Left ventricle myocardium superior (tissue), 1 donor: Measurements from ENCODE around the gene COTL1. TPM values are rescaled to one million over a fixed set of nuclear protein-coding genes. Genes with fewer than 3 reads are reported as not detected.
"Not testable (repeated sequence)": the region's sequence is repeated elsewhere in the genome, so short reads cannot be mapped to it uniquely, and the experiment has no call there.

Experiments used
- ATAC-seq: fragments of 200-7000 bp; cut with Tn5 transposase; one replicate; pipeline ENCODE4 v1.9.1; 2020; ENCODE audit warnings: mild to moderate bottlenecking, moderate library complexity
- DNase-seq: peaks from one replicate; pipeline ENCODE4 v3.0.0-alpha.2; 2020
- intact Hi-C: fragments of 100-400 bp; cut with micrococcal nuclease; formaldehyde crosslinking; loops from one replicate; pipeline ENCODE4 v1.11.0; 2022
- total RNA-seq: library from RNA; stranded (reverse); fragmentation: NEBNext Ultra II Directional; extraction: Animal tissue kit (Norgen Biotek cat#: 25700); gene quantifications from one replicate; pipeline ENCODE4 v1.2.1, GENCODE V29; 2021
- donor health status: DM: no; HTN: yes; CAD: no; lungs with severe emphysema.

The COTL1 gene
- total RNA-seq, 1 donor from 2014 or later, result 11.8 TPM

GRCh38 chr16:84524941-84525581, 92.8 kb downstream of the COTL1 start:
- ATAC-seq, DNase-seq, intact Hi-C loops: not testable (repeated sequence)

- intact Hi-C loops, result no loop called here
- ATAC-seq (no peak), DNase-seq (no peak)
Observed at GRCh38 chr16:84524346-84524920, 93.4 kb downstream of the COTL1 start.

GRCh38 chr16:84521497-84521770, 96.4 kb downstream of the COTL1 start:
- ATAC-seq (no peak), DNase-seq (no peak)
- intact Hi-C loops, result no loop called here

- intact Hi-C loops, result no loop called here
- ATAC-seq, result no peak
- no peak for DNase-seq
Observed at GRCh38 chr16:84520725-84521496, 97.0 kb downstream of the COTL1 start.

GRCh38 chr16:84519855-84520254, 98.0 kb downstream of the COTL1 start:
- DNase-seq (no peak), ATAC-seq (no peak)
- intact Hi-C loops, result loop anchor here (10.0 kb wide), 1 partner anchor 205 kb away; no protein-coding TSS in a partner anchor

GRCh38 chr16:84518804-84519341, 99.0 kb downstream of the COTL1 start:
- no peak for ATAC-seq
- intact Hi-C loops, result loop anchor here (10.0 kb wide), 1 partner anchor 206 kb away; no protein-coding TSS in a partner anchor
- no peak for DNase-seq

- not testable (repeated sequence) for DNase-seq, ATAC-seq
- intact Hi-C loops, result loop anchor here (10.0 kb wide), 1 partner anchor 207 kb away; no protein-coding TSS in a partner anchor
Observed at GRCh38 chr16:84518220-84518619, 99.7 kb downstream of the COTL1 start.

GRCh38 chr16:84517366-84517765, 100.5 kb downstream of the COTL1 start:
- intact Hi-C loops, result loop anchor here (10.0 kb wide), 1 partner anchor 207 kb away; no protein-coding TSS in a partner anchor
- no peak for DNase-seq

More at GRCh38 chr16:84517366-84517765, 100.5 kb downstream of the COTL1 start:
- ATAC-seq, result no peak

Other genes starting within 250 kb of the COTL1 start
- not detected for gene ATP2C2, start 249.5 kb downstream of the COTL1 start, total RNA-seq
- 4.4 TPM for gene MEAK7, start 113.4 kb downstream of the COTL1 start, total RNA-seq
- 62.5 TPM for gene KLHL36, start 30.4 kb upstream of the COTL1 start, total RNA-seq
- 74.5 TPM for gene USP10, start 81.9 kb upstream of the COTL1 start, total RNA-seq
- gene CRISPLD2, start 201.9 kb upstream of the COTL1 start, total RNA-seq, result 29.1 TPM